DMS153 (cell line): Measurements from ENCODE around the gene ARFGAP1.
"Not testable (repeated sequence)": the region's sequence is repeated elsewhere in the genome, so short reads cannot be mapped to it uniquely, and the experiment has no call there.

Source experiments
- DNase-seq: peaks from one replicate; lab custom pipeline; 2025; lab: John Stamatoyannopoulos, UW

ARFGAP1 gene

DNA sequence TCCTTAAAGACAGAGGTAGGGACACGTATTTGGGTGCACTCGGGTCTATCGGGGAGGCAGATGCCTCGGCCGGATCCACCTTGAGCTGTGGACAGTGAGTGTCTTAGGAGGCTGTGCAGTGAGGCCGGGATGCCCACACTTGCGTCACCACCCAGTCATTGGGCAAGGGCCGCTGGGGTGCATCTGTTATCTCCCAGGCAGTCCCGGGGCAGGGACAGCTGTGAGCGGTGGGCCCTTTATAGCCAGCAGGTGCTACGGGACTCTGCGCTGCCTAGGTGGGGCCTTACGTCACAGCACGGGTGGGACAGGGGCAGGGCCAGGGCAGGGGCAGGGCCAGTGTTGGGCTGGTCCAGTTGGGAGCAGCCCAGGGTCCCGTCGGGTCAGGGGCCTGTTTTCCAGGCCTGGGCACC, 19.7 kb downstream of the ARFGAP1 start:
- no peak for DNase-seq

DNA sequence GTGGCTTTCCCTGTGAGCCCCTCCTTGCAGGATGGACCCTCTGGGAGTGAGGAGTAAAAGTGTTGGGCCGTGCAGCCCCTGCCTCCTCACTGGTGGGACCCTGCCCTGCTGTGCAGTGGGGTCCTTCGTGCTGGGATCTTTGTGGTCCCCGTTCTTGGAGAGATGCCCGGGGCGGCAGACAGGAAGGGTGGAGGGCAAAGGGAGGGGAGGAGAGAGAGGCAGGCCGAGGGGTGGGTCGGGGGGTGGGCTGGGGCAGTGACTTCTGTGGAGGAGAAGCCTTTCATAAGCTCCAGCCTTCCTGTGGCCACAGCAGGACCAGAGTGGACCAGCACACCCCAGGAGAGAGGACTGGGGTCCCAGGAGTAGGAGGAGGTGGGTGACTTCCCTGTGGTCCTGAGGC, 20.3 kb downstream of the ARFGAP1 start, which contains the start of gene COL20A1:
Gene COL20A1, plus strand, starts transcription at position 283 of the 400 bp plus-strand sequence. CDS start 1,922 bp downstream, outside the sequence.
- no peak for DNase-seq

- DNase-seq, result no peak
These were observed 20.8 kb downstream of the ARFGAP1 start for GRCh38 chr20:63293456-63293855.

GRCh38 chr20:63293871-63294535, 21.4 kb downstream of the ARFGAP1 start:
- no peak for DNase-seq

DNA sequence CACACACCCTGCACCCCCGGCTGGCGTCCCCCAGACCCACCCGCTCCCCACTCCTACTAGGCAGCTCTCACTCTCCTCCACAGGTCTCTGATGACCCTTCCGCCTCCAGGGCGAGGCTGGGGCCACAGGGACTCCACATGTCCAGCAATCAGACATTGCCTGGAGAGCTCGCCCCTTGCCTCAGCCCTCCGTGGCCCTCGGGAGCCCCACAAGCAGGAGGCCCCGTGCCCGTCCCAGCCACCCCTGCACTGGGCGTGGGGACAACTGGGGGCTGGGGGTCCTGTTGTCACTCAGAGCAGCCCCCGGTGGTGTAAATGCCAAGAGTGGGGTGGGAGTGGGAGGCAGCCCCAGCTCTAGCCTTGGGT, 21.9 kb downstream of the ARFGAP1 start:
- no peak for DNase-seq

- DNase-seq, result no peak
These were observed 22.4 kb downstream of the ARFGAP1 start for GRCh38 chr20:63295018-63295417.

- DNase-seq, result no peak
These were observed 22.8 kb downstream of the ARFGAP1 start for GRCh38 chr20:63295422-63295821.

DNA sequence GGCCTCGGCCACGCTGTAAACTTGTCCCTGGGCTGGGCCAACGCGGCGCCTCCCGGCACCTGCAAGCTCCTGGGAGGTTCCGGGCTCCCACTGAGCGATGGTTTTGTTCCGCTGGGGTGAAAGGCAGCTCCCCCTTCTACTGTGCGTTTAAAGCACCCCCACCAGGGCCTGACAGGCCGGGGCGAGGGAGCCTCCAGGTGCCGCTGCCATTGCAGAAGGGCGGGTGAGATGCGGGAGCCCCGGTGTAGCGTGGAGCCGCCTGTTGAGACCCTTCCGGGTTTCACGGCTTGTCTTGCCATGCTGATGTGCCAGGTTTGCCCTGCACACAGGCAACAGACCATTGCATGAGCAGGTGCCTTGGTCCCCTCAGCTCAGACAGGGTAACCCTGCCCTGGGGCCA, 23.2 kb downstream of the ARFGAP1 start:
- DNase-seq, result no peak

DNA sequence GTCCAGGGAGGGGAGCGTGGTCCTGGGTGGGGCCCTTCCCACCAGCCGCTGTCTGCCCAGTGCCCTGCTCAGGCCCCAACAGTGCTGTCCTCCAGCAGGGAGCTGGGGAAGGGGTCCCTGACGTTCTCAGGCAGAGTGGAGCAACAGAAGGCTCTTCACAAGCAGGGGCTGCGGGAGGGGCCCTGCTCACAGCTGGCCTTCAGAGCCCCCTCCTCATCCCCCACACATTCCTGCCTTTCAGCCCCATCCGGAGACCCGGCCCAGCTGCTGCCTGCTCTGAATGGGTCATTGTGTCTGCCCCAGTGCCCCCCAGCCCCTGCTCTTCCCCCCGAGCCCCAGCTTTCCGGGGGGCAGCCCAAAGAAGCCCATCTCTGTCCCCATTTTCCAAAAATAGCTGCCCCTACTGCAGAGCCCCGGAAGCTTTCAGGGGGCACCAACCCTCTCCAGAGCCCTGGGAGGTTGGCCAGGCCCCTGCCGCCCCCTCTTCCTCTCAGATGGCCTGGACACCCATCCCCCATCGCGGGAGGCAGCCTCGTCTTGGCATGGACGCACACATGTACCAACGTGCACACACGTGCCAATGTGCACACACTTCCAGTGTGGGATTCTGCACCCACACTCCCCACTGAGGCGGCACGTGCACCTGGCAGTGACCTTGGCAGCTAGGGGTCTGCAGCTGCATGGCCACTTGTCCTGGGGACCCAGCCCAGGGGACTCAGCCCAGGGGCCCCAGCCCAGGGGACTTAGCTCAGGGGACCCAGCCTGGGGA, 24.1 kb downstream of the ARFGAP1 start:
- no peak for DNase-seq

GRCh38 chr20:63297371-63297781, 24.8 kb downstream of the ARFGAP1 start:
- DNase-seq, result no peak

GRCh38 chr20:63297796-63298572, 25.4 kb downstream of the ARFGAP1 start:
- DNase-seq, result no peak

DNA sequence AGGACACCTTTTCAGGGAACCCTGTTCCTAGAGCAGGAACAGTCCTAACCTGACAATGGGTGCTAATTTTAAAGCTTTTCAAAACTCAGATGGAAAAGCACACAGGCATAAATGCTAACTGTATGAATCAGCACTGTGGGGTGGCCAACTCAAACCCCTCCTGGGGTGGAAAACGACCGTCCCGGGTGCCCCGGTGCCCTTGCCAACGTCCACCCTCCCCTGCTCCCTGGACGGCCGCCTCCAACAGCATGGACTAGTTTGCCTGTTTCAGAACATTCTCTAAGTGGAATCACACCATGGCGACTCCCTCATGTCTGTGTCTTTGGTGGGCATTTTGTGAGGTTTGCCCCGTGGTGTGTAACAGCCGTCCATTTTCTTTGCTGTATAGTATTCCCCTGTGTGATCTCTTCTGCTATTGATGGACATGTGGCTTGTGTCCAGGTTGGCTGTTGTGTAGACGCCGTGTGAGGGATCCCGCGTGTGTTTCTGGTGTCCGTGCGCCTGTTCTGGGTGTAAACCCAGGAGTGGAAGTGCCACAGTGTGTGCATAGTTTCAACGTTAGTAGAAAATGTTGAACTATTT, 26.2 kb downstream of the ARFGAP1 start:
- no peak for DNase-seq

DNA sequence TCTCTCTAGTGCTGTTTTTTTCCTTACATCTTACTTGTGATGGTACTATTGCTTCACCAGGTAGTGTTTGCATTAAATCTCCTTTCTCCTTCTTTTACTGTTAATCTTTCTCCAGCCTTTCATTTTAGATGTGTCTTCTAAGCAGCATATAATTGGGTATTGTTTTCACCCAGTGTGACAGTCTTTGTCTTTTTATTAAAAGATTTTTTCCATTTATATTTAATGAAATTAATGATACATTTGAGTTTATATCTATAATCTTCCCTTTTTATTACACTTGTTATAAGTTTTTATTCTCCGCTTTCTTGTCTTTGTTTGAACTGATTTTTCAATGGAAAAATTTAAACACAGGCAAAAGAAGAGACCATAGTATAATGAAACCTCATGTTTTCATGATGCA, 29.1 kb downstream of the ARFGAP1 start:
- no peak for DNase-seq

- DNase-seq, result no peak
These were observed 30.6 kb downstream of the ARFGAP1 start for GRCh38 chr20:63303095-63303666.

- DNase-seq, result no peak
These were observed 32.8 kb downstream of the ARFGAP1 start for GRCh38 chr20:63305393-63305792.

DNA sequence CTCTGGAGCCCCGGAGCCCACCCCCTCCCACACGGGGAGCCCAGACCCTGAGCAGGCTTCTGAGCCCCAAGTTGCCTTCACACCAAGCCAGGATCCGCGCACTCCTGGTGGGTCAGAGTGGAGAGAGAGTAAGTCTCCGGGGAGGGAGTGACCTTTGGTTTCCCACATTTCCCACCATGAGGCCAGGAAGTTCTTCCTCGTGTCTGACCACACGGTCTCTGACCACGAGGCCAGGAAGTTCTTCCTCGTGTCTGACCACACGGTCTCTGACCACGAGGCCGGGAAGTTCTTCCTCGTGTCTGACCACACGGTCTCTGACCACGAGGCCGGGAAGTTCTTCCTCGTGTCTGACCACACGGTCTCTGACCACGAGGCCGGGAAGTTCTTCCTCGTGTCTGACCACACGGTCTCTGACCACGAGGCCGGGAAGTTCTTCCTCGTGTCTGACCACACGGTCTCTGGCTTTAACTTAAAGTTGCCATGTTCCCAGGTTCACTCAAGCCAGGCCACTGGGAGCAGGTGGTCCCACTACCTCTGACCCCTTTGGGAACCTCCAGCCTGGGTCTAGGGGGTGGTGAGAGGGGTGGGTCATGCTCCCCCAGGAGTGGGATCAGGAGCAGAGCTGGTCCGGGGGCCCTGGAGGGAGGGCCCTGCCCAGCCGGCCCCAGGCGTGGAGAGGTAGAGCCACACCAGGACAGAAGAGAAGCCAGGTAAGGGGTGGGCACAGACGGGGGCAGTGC, 33.5 kb downstream of the ARFGAP1 start:
- not testable (repeated sequence) for DNase-seq

DNA sequence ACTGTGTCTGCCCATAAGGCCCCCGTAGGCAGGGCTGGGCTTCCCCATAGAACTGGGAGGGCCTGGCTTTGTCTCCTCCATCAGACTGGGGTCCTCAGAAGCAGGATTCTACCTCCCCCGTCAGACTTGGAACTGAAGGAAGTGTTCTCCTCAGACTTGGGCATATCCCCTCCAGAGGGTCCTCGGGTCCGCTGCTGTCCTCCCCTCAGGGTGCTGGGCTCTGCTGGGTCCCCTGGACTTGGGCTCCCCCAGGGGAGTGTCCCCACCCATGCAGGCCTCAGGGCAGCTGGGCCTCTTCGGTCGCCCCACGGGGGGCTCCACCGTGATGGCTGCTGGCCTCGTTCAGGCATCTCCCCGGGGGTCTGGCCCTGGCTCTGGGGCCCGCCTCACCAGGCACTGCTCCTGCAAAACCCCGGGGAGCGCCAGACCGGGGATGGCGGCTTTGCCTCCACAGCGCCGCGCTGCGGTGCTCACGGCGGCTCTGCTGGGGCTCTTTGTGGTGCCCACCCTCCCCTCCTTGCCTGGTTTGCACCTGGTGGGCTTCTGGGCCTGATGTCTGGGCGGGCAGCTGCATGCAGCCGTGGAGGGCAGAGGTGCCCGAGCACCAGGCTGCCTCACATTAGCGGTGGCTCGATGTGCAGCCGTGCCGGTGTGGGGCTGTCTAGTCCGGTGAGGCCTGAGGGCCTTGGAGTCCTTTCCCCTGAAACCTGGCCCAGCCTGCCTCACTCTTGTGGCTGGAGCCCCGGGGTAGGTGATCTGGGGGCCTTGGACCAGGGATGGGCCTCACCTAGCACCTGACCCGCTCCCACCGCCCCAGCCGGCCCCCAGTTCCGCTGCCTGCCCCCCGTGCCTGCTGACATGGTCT, 34.3 kb downstream of the ARFGAP1 start:
- no peak for DNase-seq

DNA sequence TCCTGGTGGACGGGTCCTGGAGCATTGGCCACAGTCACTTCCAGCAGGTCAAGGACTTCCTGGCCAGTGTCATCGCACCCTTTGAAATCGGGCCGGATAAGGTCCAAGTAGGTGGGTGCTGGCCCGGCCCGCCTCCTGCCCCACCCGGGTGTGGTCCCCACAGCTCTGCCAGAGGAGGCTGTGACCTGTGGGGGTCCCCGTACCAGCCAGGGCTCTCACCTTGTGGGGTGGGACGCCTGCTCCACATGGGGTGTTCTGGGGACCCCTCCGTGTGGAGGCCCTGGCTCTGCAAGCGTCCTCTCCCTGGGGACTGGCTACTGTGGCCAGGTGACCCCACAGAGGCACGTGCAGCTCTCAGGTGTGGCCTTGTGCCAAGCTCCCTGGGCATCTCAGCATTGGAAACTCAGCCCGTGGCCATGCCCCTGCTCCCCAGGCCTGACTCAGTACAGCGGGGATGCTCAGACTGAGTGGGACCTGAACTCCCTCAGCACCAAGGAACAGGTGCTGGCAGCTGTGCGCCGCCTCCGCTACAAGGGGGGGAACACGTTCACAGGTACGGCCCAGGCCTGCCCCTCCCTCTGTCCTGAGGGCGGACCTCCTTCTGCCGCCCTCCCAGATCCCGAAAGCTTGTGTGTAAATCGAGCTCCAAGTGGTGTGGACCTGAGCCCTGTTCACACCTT, 35.1 kb downstream of the ARFGAP1 start:
- no peak for DNase-seq

DNA sequence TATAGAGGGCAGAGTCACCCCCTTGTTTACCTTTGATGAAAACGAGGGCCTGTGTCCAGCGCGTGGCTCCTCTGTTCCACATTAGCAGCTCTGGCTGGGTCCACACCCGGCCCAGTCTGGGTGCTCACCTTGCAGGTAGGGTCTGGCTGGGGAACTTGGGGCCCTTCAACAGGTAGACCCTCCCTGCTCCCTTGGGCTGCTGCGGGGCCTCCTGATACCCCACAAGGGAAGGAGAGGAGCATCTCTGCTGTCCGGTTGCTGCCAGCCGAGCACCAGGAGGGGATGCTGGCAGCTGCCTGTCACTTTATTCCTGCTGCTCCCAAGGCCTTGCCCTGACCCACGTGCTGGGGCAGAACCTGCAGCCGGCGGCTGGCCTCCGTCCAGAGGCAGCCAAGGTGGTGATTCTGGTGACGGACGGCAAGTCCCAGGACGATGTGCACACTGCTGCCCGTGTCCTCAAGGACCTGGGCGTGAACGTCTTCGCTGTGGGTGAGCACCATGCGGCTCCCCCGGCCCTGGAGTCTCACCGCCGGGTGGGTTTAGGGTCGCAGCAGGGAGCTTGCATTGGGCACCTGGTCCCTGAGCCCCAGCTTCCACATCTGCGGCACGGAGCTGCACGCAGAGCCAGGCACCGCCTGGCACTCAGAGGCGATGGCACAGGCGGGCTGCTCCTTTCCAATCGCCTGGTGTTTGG, 35.8 kb downstream of the ARFGAP1 start:
- no peak for DNase-seq
